Thoracic aorta (tissue), 2 donors: Measurements from ENCODE around the gene OPN4. TPM values are rescaled to one million over a fixed set of nuclear protein-coding genes. Genes with fewer than 3 reads are reported as not detected.

ENCODE experiments used
- ATAC-seq: fragments of 150-250 bp; one replicate; pipeline ENCODE4 v1.8.0; 2017; ENCODE audit warnings: low read depth; ENCODE audit not compliant: insufficient number of reproducible peaks, low FRiP score
- DNase-seq: peaks from one replicate; pipeline ENCODE4 v3.0.0-alpha.2; 2020; ENCODE audit warnings: low spot score
- H3K27ac ChIP-seq, 2 donors: fragments of 200-600 bp; sonication (generic); 1 replicate in 1 of 2; 2 replicates in 1 of 2; pipeline ENCODE4 v1.5.1; 2016; ENCODE audit warnings: mild to moderate bottlenecking in 2 of 2, moderate library complexity in 2 of 2
- H3K27me3 ChIP-seq: fragments of 200-600 bp; sonication (generic); replicated peaks from 2 replicates; pipeline ENCODE4 v1.6.0; 2016; ENCODE audit warnings: mild to moderate bottlenecking; ENCODE audit not compliant: insufficient read depth
- H3K36me3 ChIP-seq: fragments of 200-600 bp; sonication (generic); one replicate; pipeline ENCODE4 v1.5.1; 2016
- H3K4me1 ChIP-seq, 2 donors: fragments of 200-600 bp; sonication (generic); 1 replicate in 1 of 2; 2 replicates in 1 of 2; pipeline versions ENCODE4 v1.5.1 to v1.6.0; 2016; ENCODE audit warnings: low read depth in 2 of 2, mild to moderate bottlenecking in 1 of 2; ENCODE audit not compliant: control insufficient read depth in 1 of 2
- H3K4me3 ChIP-seq: fragments of 200-600 bp; sonication (generic); 2 replicates; pipeline ENCODE4 v1.5.1; 2016; ENCODE audit warnings: mild to moderate bottlenecking
- H3K9me3 ChIP-seq: fragments of 200-600 bp; sonication (generic); 2 replicates; pipeline ENCODE4 v1.5.1; 2016
- total RNA-seq, 2 donors: library from RNA; depleted of rRNA; stranded (reverse); fragments of >200 nt; gene quantifications; one replicate each; pipeline versions ENCODE4 v1.1.0 to v1.2.3, GENCODE V29; 2016
- TF ChIP-seq, protein P1 (sequence below): fragments of 200-600 bp; sonication (generic); IDR thresholded peaks from one replicate; pipeline ENCODE4 v1.5.1; 2019; ENCODE audit warnings: antibody characterized with exemption

OPN4 gene
- total RNA-seq, 2 donors from 2014 or later = not detected

- H3K9me3 ChIP-seq = no peaks in the 10 kb centered on the region
- H3K27ac ChIP-seq = peak overlapping the region; percentile 68 to 75
- TF ChIP-seq, protein P1, sequence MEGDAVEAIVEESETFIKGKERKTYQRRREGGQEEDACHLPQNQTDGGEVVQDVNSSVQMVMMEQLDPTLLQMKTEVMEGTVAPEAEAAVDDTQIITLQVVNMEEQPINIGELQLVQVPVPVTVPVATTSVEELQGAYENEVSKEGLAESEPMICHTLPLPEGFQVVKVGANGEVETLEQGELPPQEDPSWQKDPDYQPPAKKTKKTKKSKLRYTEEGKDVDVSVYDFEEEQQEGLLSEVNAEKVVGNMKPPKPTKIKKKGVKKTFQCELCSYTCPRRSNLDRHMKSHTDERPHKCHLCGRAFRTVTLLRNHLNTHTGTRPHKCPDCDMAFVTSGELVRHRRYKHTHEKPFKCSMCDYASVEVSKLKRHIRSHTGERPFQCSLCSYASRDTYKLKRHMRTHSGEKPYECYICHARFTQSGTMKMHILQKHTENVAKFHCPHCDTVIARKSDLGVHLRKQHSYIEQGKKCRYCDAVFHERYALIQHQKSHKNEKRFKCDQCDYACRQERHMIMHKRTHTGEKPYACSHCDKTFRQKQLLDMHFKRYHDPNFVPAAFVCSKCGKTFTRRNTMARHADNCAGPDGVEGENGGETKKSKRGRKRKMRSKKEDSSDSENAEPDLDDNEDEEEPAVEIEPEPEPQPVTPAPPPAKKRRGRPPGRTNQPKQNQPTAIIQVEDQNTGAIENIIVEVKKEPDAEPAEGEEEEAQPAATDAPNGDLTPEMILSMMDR = no peak
- DNase-seq (no peak), ATAC-seq (no peak)
- no peak overlapping the region for H3K4me3 ChIP-seq
- peaks cover 34% of the 10 kb centered on the region for H3K36me3 ChIP-seq
- H3K27me3 ChIP-seq = no peaks in the 10 kb centered on the region
- peaks cover 41 to 97% of the 10 kb centered on the region in 2 donors for H3K4me1 ChIP-seq
Observed at GRCh38 chr10:86686972-86687371, 32.6 kb downstream of the OPN4 start.

GRCh38 chr10:86687750-86688149, 33.4 kb downstream of the OPN4 start:
- Histone ChIP-seq H3K27ac (peak overlapping the region; percentile 68 to 75), H3K9me3 (no peaks in the 10 kb centered on the region), H3K27me3 (no peaks in the 10 kb centered on the region), H3K36me3 (peaks cover 28% of the 10 kb centered on the region), H3K4me1 (peaks cover 41 to 95% of the 10 kb centered on the region in 2 donors), H3K4me3 (no peak overlapping the region)
- TF ChIP-seq, protein P1 = no peak
- no peak for DNase-seq
- no peak for ATAC-seq

DNA sequence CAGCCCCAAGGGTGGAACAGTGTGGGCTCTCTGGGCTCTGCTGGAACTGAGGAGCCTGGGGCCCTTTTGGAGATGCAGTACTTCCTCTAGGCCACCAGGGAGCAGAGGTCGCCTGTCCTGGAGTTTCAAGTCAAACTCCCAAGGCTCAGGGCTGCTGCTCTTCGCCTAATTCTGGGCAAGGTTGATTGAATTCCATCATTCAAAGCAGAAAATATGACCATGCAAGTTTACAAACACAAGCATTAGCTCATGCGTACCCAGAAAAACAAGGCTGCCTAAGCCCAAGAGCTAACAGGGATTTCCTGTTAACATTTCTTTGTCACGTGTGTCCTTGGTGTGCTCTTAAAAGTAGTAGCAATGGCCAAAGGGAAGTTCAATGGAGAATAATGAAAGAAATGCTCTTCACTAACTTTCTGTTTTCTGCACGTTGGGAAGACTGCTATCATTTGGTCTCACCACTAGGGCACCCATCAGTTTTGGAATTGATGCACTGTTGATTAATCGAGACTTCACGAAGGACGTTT, 34.1 kb downstream of the OPN4 start:
- ATAC-seq = no peak
- H3K27me3 ChIP-seq = no peaks in the 10 kb centered on the region
- TF ChIP-seq, protein P1 = peak; percentile 94
- peak overlapping the region; percentile 42 to 68 for H3K27ac ChIP-seq
- H3K4me1 ChIP-seq = peaks cover 42 to 95% of the 10 kb centered on the region in 2 donors
- no peak overlapping the region for H3K4me3 ChIP-seq
- DNase-seq = no peak
- no peaks in the 10 kb centered on the region for H3K9me3 ChIP-seq
- H3K36me3 ChIP-seq = peaks cover 22% of the 10 kb centered on the region

DNA sequence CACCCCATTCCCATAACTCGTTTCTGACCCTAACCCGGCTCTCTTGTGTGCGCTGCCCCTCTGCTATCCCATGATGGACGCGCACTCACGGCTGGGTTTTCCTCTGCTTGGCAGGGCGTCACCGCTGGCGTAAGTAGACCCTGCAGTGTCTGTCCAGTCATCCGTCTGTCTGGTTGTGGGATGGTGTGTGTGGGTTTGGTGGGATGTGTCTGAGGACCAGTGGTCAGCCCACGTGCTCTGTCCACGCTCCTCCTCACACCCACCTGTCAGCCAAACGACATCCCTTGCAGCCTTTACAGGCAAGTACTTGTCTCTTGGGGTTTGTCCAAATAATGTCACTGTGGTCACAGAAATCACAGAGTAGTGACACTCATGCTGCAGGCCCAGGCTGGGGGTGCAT, 34.8 kb downstream of the OPN4 start:
- no peak for ATAC-seq
- H3K4me3 ChIP-seq = no peak overlapping the region
- H3K9me3 ChIP-seq = no peaks in the 10 kb centered on the region
- H3K36me3 ChIP-seq = peaks cover 23% of the 10 kb centered on the region
- H3K27me3 ChIP-seq = no peaks in the 10 kb centered on the region
- TF ChIP-seq, protein P1 = no peak
- peaks cover 35 to 95% of the 10 kb centered on the region in 2 donors for H3K4me1 ChIP-seq
- DNase-seq = no peak
- peak overlapping the region; percentile 40 to 42 for H3K27ac ChIP-seq

GRCh38 chr10:86690231-86690630, 35.9 kb downstream of the OPN4 start:
- TF ChIP-seq, protein P1 = no peak
- H3K27ac ChIP-seq = peak overlapping the region; percentile 34 to 36
- no peaks in the 10 kb centered on the region for H3K9me3 ChIP-seq
- no peaks in the 10 kb centered on the region for H3K27me3 ChIP-seq
- peaks cover 29% of the 10 kb centered on the region for H3K36me3 ChIP-seq
- no peak overlapping the region for H3K4me3 ChIP-seq
- H3K4me1 ChIP-seq = peaks cover 24 to 86% of the 10 kb centered on the region in 2 donors
- no peak for DNase-seq
- no peak for ATAC-seq
